Fibroblast of the aortic adventitia (primary cell): ENCODE data around the gene SLIT1. TPM values are rescaled to one million over a fixed set of nuclear protein-coding genes. Genes with fewer than 3 reads are reported as not detected.

Experiments
- DNase-seq: peaks from one replicate; pipeline ENCODE4 v3.0.0-alpha.2; 2010; ENCODE audit warnings: low read depth
- H3K4me3 ChIP-seq: 2 replicates; pipeline ENCODE4 v1.5.1; 2011; ENCODE audit warnings: low read depth, mild to moderate bottlenecking, control low read depth, low read length, moderate library complexity
- total RNA-seq: library from RNA; depleted of rRNA; stranded (reverse); fragments of >200 nt; gene quantifications from 2 replicates; pipeline ENCODE4 v1.2.3, GENCODE V29; 2012; ENCODE audit warnings: low replicate concordance
- TF ChIP-seq, protein P1 (sequence below): IDR thresholded peaks from 2 replicates; pipeline ENCODE4 v1.5.1; 2011; ENCODE audit warnings: mild to moderate bottlenecking, low read length, control low read depth, inconsistent platforms; ENCODE audit not compliant: insufficient read depth

SLIT1 gene
- total RNA-seq, 1 donor, result 0.09 TPM

DNA sequence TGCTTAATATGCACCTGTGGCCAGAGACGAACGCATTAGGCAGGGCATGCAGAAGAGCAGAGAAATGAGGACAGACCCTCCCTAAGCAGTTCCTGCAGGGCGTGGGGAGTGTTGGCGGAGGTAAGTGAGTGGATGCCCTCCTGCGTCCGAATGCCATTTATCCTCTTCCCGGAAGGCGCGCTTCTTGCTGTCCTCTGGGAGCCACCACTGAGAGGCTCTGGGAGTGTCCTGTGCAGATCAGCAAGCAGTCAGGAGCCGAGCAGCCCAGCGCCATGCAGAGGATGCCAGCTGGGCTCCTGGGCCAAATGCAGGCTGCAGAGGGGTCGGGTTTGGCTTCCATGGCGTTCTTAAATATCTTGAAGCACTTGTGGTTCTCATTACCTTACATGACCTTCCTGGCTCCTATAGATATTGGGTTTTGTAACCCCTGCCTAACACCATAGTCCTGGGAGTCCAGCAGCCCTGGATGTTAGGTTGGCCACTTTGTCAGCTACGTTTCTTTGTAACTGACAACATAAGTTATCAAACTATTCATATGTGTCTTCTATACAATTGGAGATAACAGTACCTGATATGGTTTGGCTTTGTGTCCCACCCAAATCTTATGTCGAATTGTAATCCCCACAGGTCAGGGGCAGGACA, 30.0 kb upstream of the SLIT1 start:
- DNase-seq, result no peak
- H3K4me3 ChIP-seq, result no peak overlapping the region
- TF ChIP-seq, protein P1, sequence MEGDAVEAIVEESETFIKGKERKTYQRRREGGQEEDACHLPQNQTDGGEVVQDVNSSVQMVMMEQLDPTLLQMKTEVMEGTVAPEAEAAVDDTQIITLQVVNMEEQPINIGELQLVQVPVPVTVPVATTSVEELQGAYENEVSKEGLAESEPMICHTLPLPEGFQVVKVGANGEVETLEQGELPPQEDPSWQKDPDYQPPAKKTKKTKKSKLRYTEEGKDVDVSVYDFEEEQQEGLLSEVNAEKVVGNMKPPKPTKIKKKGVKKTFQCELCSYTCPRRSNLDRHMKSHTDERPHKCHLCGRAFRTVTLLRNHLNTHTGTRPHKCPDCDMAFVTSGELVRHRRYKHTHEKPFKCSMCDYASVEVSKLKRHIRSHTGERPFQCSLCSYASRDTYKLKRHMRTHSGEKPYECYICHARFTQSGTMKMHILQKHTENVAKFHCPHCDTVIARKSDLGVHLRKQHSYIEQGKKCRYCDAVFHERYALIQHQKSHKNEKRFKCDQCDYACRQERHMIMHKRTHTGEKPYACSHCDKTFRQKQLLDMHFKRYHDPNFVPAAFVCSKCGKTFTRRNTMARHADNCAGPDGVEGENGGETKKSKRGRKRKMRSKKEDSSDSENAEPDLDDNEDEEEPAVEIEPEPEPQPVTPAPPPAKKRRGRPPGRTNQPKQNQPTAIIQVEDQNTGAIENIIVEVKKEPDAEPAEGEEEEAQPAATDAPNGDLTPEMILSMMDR, result no peak

DNA sequence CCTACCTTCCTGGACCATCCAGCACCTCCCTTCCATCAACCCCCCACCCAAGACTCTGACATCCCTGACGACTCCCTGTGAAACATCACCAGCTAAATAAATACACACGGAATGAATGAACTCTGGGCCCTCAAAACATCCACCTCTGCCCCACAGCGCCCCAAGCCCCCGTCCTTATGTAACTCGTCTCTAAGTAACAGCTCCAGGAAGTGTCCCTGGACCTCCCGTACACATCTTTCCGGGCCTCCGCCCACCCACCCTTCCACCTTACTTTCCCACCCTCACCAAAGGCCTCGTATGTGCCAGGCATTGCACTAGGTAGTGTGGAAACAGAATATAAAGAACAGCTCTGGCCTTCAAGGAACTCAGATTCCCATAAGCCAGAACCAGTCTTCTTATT, 27.7 kb upstream of the SLIT1 start:
- no peak overlapping the region for H3K4me3 ChIP-seq
- no peak for DNase-seq
- TF ChIP-seq, protein P1, result no peak

- TF ChIP-seq, protein P1, result no peak
- DNase-seq, result no peak
- no peak overlapping the region for H3K4me3 ChIP-seq
Measured at GRCh38 chr10:97211229-97211628, 25.5 kb upstream of the SLIT1 start.

DNA sequence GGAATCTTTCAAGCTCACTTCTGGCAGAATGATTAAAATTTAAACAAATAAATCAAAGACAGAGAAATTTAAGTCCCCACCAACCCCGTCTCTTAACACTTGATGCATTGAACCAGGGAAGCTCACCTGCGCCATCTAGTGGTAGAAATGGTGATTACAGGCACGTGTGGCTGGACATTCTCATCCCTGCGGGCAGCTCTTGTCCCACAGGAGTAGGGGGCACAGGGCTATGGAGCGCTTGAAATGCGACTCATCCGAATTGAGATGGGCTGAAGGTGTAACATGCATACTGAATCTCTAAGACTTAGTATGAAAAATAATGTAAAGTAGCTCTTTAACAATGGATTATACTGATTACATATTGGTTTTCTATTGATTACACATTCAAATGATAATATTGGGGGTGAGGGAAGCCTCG, 24.8 kb upstream of the SLIT1 start:
- DNase-seq, result peak; percentile 78
- TF ChIP-seq, protein P1, result peak; percentile 96
- H3K4me3 ChIP-seq, result no peak overlapping the region

GRCh38 chr10:97207756-97208346, 22.1 kb upstream of the SLIT1 start:
- H3K4me3 ChIP-seq, result no peak overlapping the region
- DNase-seq, result no peak
- TF ChIP-seq, protein P1, result no peak

GRCh38 chr10:97207131-97207530, 21.4 kb upstream of the SLIT1 start:
- TF ChIP-seq, protein P1, result no peak
- DNase-seq, result no peak
- H3K4me3 ChIP-seq, result no peak overlapping the region
